GM12891 (cell line): Measurements from ENCODE around the gene SDR9C7.

Source experiments
- POLR2A ChIP-seq: IDR thresholded peaks from 2 replicates; pipeline ENCODE4 v1.6.1; 2011; ENCODE audit warnings: low read depth, low read length, control low read depth
- TAF1 ChIP-seq: IDR thresholded peaks from 2 replicates; pipeline ENCODE4 v1.6.1; 2011; ENCODE audit warnings: low read depth, low read length, control low read depth

DNA sequence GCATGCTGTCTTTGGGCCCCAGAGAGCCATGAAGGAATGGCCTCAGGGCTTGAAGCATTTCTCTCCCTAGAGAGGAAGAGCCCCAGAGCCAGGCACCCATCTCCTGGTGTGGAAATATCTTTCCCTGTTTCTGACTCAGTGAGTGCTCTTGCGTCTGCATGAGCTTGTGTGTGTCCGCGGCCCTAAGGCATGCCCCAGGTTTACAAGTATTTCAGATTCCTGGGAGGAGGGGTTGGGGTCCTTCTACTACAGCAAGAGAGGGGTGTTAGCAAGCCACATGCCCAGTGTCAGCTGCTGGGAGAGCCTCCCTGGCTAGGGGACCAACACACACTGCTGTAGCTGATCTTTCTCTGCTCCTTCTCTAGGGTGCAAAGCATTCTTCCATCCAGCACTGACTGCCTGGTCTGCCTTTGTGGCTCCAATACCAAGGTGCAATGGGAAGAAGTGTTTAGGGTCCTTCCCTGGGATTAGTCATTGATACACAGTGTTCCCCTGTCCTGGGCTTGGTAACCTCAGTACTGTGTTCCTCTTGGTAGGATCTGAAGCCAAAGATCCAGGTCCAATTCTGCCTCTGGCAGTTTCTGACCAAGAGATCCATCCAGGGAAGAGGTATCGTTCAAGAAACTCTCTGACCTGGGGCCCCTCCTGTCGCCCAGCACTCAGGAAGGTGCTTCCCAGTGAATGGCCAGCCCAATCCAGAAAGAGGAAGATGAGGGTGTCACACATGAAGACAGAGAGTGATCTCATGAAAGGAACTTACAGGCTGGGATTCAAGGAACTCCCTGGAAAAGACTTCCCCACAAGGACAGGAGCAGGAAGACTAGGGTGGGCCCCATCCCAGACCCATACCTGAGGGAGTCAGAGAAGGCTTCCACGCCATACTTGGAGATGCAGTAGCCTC is 20.1 kb upstream of the SDR9C7 start:
- TF ChIP-seq POLR2A (no peak), TAF1 (no peak)
